HG03045 (cell line): ENCODE measurements around the gene CLMP.

Experiments used
- ATAC-seq: cut with Tn5 transposase; IDR thresholded peaks from one replicate; pipeline ENCODE4 v1.9.1; 2021; ENCODE audit warnings: mild to moderate bottlenecking, moderate library complexity; ENCODE audit not compliant: unreplicated experiment

The CLMP gene

GRCh38 chr11:123193742-123194141 is 1.3 kb downstream of the CLMP start:
- ATAC-seq: no peak

DNA sequence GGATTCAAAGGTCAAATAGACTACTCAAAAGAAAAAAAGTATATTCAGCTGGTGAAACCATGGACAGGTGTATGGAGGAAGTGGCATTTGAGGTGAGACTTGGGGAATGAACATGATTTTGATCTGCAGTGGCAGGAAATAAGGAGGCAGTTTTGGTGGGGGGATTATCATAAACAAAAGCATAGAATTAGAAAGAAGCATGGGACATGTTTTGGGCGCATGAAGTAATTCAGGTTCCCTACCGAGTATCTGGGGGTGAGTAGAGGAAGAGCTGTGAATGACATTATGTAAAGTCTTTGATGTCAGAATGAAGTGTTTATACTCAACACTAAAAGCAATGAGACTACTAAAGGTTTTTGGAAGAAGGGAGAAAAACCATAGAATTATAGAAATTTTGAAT is 3.1 kb downstream of the CLMP start:
- ATAC-seq: no peak

GRCh38 chr11:123190518-123190917 is 4.5 kb downstream of the CLMP start:
- ATAC-seq: no peak

GRCh38 chr11:123188508-123189165 is 6.4 kb downstream of the CLMP start:
- ATAC-seq: no peak

DNA sequence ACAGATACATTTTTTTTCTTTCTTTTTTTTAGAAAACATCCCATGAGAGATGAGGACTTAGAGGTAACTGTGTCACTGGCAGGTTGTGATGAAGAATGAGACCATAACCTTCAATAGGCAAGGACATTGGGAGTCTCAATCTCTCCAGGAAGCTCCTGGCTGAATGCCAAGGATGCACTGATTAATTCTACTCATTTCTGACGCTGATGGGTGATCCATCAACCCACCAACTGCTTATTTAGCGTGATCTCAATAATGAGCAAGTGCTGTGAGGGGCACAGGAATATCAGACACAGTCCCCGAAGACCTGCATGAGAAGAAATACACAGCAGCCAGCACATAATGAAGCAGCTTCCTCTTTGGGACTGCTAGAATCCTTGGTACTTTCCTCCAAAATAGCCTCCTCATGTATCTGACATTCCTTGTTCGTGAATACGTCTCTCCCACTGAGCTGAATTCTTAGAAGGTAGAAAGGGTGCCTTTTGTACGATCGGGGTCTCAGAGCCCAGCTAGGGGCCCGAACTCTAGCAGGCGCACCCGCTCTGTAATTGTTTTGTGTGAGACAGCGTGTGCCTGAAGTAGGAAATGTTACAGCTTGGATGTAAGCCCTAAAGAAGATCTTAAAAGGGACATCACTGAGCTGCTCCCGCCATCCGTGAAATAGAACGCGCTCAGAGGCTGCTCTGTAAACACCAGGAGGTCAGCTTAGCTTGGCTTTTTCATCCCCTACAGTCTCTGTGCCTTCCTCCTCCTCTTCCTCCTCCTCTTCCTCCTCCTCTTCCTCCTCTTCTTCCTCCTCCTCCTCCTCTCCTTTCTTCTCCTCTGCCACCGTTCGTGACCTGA is 7.2 kb downstream of the CLMP start:
- no peak for ATAC-seq

DNA sequence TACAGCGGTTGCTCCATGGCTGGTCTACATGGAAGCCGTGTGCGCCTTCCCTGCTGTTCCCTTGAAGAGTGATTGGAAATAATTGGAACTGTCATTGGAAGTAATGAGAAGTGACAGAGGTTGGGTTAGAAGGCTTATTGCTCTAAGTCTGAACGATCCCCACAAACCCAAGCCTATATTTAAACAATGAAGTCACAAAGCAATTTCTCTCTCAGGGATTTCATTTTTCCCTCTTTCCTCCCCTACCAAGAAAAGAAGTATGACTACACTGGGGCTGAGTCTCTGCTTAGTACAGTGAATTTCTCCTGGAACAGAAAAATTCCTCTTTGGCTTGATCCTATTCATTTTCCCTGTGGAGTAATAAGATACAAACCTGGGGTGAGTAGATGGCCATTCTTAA is 7.8 kb downstream of the CLMP start:
- ATAC-seq: no peak

DNA sequence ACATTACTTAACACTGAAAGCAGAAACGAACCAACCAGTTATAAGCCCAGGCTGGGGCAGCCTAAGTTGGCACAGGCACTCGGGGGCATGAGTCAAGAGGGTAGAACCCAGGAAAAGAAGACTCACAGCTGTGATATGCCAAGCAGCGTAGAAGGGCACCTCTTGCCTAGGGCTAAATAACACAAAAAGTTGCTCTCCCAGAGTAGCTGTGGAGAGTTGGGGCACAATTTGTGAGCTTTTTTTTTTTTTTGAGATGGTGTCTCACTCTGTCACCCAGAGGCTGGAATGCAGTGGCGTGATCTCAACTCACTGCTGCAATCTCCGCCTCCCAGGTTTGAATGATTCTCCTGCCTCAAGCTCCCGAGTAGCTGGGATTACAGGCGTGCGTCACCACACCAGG is 8.8 kb downstream of the CLMP start:
- ATAC-seq: no peak

DNA sequence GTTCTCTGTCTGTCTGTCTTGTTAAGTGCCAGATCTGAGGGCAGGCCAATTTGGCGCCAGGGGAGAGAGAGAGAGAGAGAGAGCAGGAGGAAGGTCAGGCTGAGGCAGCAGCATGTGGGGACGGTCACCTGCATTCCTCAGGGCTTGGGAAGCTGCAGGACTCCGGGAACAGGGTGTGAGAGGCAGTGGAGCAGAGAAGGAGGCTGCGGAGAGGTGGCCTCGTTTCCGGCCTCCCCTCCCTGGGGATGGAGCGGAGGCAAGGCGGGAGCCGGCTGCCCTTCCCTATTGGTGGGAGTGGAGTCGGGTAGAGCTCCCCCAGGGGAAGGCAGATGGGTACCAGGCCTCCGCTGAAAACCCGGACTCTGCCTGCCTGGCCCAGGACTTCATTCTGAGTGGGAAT is 9.7 kb downstream of the CLMP start:
- no peak for ATAC-seq

GRCh38 chr11:123184531-123184930 is 10.5 kb downstream of the CLMP start:
- no peak for ATAC-seq

- ATAC-seq: no peak
Observed at GRCh38 chr11:123183391-123184099, 11.5 kb downstream of the CLMP start.

GRCh38 chr11:123181767-123182500 is 13.1 kb downstream of the CLMP start:
- no peak for ATAC-seq

DNA sequence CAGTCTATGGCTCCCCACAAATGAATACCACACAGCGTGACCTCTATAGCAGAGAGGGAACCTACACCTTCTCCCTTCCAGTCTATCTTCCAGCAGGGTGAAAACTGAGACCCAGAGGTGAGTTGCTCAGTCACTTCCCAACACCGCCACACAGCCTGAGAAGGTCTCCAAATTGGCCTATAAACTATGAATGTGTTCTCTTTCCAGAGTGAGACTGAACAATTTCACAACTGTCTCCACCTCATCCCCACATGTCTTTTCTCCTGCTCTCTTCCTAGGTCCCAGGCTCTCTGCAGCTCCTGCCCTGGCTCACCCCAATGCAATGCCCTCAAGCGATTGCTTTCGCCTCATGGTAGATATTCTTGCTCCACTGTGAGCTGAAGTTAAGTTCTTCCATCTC is 14.0 kb downstream of the CLMP start:
- no peak for ATAC-seq

GRCh38 chr11:123180574-123180973 is 14.5 kb downstream of the CLMP start:
- ATAC-seq: no peak

DNA sequence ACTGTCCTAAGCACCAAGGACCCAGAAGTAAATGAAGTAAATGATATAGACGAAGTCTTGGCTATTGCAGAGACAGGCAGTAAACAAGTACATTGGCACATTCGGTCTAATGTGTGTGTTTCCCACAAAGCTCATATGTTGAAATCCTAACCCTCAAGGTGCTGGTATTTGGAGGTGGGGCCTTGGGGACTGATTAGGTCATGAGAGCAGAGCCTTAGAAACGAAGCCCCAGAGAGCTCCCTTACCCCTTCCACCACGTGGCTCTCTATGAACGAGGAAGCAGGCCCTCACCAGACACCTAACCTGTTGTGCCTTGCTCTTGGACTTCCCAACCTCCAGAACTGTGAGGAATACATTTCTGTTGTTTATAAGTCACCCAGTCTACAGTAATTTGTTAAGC is 14.9 kb downstream of the CLMP start:
- ATAC-seq: no peak

DNA sequence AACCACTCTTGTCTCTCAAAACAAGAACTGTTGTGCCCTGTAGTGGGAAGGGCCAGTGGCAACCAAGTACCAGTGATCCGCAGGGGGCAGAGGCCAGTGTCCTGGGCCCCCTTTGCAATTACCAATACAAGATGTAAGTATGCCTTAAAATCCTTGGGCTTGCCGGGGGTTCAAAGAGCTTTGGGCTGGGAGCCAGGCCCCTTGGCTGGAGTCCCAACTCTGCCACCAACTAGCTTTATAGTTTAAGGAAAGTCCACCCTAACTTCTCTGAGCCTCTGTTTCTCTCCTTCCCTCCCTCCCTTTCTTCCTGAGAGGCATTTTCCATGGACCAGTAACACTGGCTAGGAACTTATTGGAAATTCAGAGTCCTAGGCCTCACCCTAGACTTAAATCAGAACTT is 15.5 kb downstream of the CLMP start:
- ATAC-seq: no peak

DNA sequence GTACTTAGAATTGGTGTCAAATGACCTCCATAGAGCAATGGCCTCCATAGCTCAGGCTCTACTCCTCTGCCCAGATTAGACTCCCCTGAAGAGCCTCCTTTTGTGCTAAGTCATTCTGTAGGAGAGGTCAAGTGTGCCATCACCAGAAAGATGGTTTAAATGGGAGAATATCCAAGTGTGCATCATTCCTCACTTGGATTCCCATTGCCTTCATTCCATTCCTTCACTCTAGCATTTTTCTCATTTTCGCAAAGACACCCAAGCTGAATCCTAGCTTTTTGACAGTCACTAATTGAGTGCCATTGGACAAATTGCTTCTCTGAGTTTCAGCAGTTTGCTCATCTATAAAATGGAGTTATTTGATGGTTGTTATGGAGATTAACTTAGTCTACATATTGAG is 16.9 kb downstream of the CLMP start:
- no peak for ATAC-seq

- no peak for ATAC-seq
Observed at GRCh38 chr11:123176785-123177184, 18.3 kb downstream of the CLMP start.

DNA sequence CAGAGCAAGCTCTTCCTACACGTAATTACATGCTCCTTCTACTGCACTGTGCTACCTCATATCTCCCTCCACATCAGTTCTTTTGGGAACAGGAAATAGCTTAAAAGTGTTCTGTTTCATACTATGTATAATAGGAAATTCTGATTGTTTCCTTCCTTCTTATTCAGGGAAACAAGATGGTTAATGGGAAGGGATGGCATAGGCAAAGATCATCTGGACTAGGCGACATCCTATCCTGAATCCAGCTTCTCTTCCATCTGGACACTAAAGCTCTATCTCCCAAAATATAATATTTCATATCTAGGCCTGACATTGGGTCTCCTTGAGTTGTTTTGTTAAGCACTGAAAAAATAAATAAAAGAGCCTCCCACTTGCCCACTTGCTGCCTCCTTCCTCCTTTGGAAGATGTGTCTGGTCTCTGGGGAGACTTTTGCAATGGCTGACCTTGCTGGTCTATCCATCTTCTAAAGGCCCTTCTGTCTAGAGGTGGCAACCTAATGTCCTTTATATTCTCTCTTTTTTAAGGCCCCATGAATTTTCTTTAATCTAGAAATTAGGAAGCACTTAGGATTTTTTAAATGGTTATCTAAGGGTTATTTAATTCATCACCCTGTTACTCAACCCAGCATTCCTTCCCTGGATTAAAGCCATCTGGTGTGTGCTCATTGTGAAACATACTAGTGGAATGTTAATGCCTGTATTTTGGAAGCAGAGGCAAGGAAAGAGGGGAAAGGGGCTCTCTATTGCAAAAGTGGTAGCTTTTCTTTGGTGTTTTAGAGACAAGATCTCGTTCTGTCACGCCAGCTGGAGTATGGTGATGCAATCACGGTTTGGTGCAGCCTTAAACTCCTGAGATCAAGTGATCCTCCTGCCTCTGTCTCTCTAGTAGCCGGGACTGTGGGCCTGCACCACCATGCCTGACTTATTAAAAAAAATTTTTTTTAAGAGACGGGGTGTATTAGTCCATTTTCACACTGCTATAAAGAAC is 20.6 kb downstream of the CLMP start:
- no peak for ATAC-seq

- no peak for ATAC-seq
Observed at GRCh38 chr11:123173856-123174186, 21.2 kb downstream of the CLMP start.
